Endothelial cell of umbilical vein (primary cell): ENCODE results near the gene PAK6. TPM values are rescaled to one million over a fixed set of nuclear protein-coding genes. Genes with fewer than 3 reads are reported as not detected.

Source experiments
- BruUV-seq: library from RNA; stranded (reverse); fragments of 400-500 nt; replicated peaks from 2 replicates; lab custom pipeline; 2021; lab: Mats Ljungman, UMichigan
- CTCF ChIA-PET: fragments of 300-600, 350-600 bp; sonication (Branson Sonifier 250); formaldehyde crosslinking; loops from one replicate; lab custom pipeline; 2021; ENCODE audit warnings: antibody characterized with exemption, inconsistent platforms; lab: Charles Lee
- POLR2A ChIA-PET: fragments of 300-600, 350-600 bp; sonication (Branson Sonifier 250); formaldehyde crosslinking; loops from one replicate; lab custom pipeline; 2021; ENCODE audit warnings: antibody characterized with exemption, inconsistent platforms; lab: Charles Lee
- DNase-seq: peaks from one replicate; pipeline ENCODE4 v3.0.0-alpha.2; 2011; ENCODE audit warnings: low read depth, low spot score
- FAIRE-seq: peaks from 2 replicates; lab custom pipeline; 2011; peaks lifted over from hg19 to GRCh38; lab: Jason Lieb, UNC
- H2AFZ ChIP-seq: 2 replicates; pipeline ENCODE4 v1.6.0; 2012; ENCODE audit warnings: low read depth, low read length, control low read depth, inconsistent platforms
- H3K27ac ChIP-seq: 2 replicates; pipeline ENCODE4 v1.5.1; 2011; ENCODE audit warnings: low read depth, mild to moderate bottlenecking, control low read depth, low read length, moderate library complexity; ENCODE audit not compliant: insufficient read depth
- H3K27me3 ChIP-seq, 2 experiments: 2 replicates each; pipeline versions ENCODE4 v1.6.0 to v1.6.1; 2011; ENCODE audit warnings: low read length in 2 of 2, mixed read lengths in 1 of 2; ENCODE audit not compliant: control insufficient read depth in 2 of 2, insufficient read depth in 2 of 2
- H3K36me3 ChIP-seq, 2 experiments: 2 replicates in 1 of 2; 3 replicates in 1 of 2; pipeline ENCODE4 v1.5.1; 2011; ENCODE audit warnings: low read length in 2 of 2, mild to moderate bottlenecking in 1 of 2, moderate library complexity in 1 of 2; ENCODE audit not compliant: control insufficient read depth in 2 of 2, insufficient read depth in 2 of 2; ENCODE audit errors: extremely low read depth in 1 of 2
- H3K4me1 ChIP-seq: 3 replicates; pipeline ENCODE4 v1.5.1; 2011; ENCODE audit warnings: mild to moderate bottlenecking, low read length; ENCODE audit not compliant: control insufficient read depth, insufficient read depth; ENCODE audit errors: extremely low read depth
- H3K4me2 ChIP-seq: 2 replicates; pipeline ENCODE4 v1.6.1; 2011; ENCODE audit warnings: low read length, control low read depth, mixed read lengths; ENCODE audit not compliant: insufficient read depth
- H3K4me3 ChIP-seq, 3 experiments: fragments of 200-600 bp in 1 of 3; sonication (generic), shearing (Covaris generic) in 1 of 3; replicated peaks in 1 of 3; 2 replicates each; pipeline ENCODE4 v1.5.1; 2011 to 2016; ENCODE audit warnings: control low read depth in 3 of 3, low read length in 3 of 3, mild to moderate bottlenecking in 2 of 3, inconsistent platforms in 1 of 3, low read depth in 1 of 3, moderate library complexity in 1 of 3; ENCODE audit not compliant: insufficient read depth in 1 of 3
- H3K79me2 ChIP-seq: 2 replicates; pipeline ENCODE4 v1.6.0; 2012; ENCODE audit warnings: low read length, inconsistent platforms; ENCODE audit not compliant: control insufficient read depth, insufficient read depth
- H3K9ac ChIP-seq: replicated peaks from 2 replicates; pipeline ENCODE3; 2011; ENCODE audit warnings: low read length, control low read depth; ENCODE audit not compliant: insufficient read depth; ENCODE audit errors: extremely low read depth
- H3K9me1 ChIP-seq: replicated peaks from 3 replicates; pipeline ENCODE4 v1.6.0; 2011; ENCODE audit warnings: mild to moderate bottlenecking, low read length; ENCODE audit not compliant: control insufficient read depth, insufficient read depth; ENCODE audit errors: extremely low read depth
- H3K9me3 ChIP-seq: replicated peaks from 2 replicates; pipeline ENCODE4 v1.5.1; 2012; ENCODE audit warnings: low read length, inconsistent platforms; ENCODE audit not compliant: control insufficient read depth, insufficient read depth
- H4K20me1 ChIP-seq: replicated peaks from 2 replicates; pipeline ENCODE3; 2011; ENCODE audit warnings: mild to moderate bottlenecking, low read length; ENCODE audit not compliant: control insufficient read depth, insufficient read depth; ENCODE audit errors: extremely low read depth
- CTCF ChIP-seq, 2 donors: IDR thresholded peaks; 1 replicate in 1 of 2; 2 replicates in 1 of 2; pipeline ENCODE4 v1.5.1; 2011; ENCODE audit warnings: low read length in 2 of 2, mild to moderate bottlenecking in 2 of 2, moderate library complexity in 2 of 2, control low read depth in 1 of 2, inconsistent platforms in 1 of 2, low read depth in 1 of 2; ENCODE audit not compliant: insufficient read depth in 1 of 2; ENCODE audit errors: extremely low read depth in 1 of 2
- EZH2 ChIP-seq: IDR thresholded peaks from 2 replicates; pipeline ENCODE4 v1.6.1; 2012; ENCODE audit warnings: borderline replicate concordance, low read depth, mild to moderate bottlenecking, moderate library complexity, low read length, inconsistent platforms; ENCODE audit not compliant: severe bottlenecking
- FOS ChIP-seq: IDR thresholded peaks from 2 replicates; pipeline ENCODE4 v1.6.1; 2011; ENCODE audit warnings: mild to moderate bottlenecking, low read length, moderate library complexity, borderline replicate concordance; ENCODE audit not compliant: insufficient read depth
- GATA2 ChIP-seq: IDR thresholded peaks from 2 replicates; pipeline ENCODE4 v1.7.0; 2011; ENCODE audit warnings: low read depth, mild to moderate bottlenecking, moderate library complexity, mixed read lengths, low read length; ENCODE audit not compliant: insufficient read length, insufficient read depth
- JUN ChIP-seq: IDR thresholded peaks from 2 replicates; pipeline ENCODE4 v1.6.1; 2011; ENCODE audit warnings: borderline replicate concordance, low read depth; ENCODE audit not compliant: insufficient read length, insufficient read depth
- MAX ChIP-seq: IDR thresholded peaks from 2 replicates; pipeline ENCODE4 v1.6.1; 2011; ENCODE audit not compliant: insufficient read depth, insufficient read length
- MYC ChIP-seq: IDR thresholded peaks from one replicate; pipeline ENCODE4 v1.6.1; 2011; ENCODE audit warnings: mild to moderate bottlenecking, low read depth, low read length
- POLR2AphosphoS5 ChIP-seq: IDR thresholded peaks from 2 replicates; pipeline ENCODE4 v1.6.1; 2012; ENCODE audit warnings: low read depth, mild to moderate bottlenecking, control low read depth, low read length, moderate library complexity; ENCODE audit not compliant: insufficient read depth
- dilution Hi-C: fragments of 300-500 bp; cut with MboI; formaldehyde crosslinking; loops from one replicate; pipeline ENCODE4 v1.15.0; 2019; ENCODE audit warnings: low sequenced_read_pairs; ENCODE audit not compliant: extremely low pct_ligation_motif_present
- intact Hi-C: fragments of 100-400 bp; cut with micrococcal nuclease; formaldehyde crosslinking; loops from one replicate; pipeline ENCODE4 v1.10.0; 2022
- polyA plus RNA-seq, 4 experiments: library from polyadenylated mRNA; depleted of rRNA in 3 of 4; stranded (reverse) in 3 of 4; unstranded in 1 of 4; fragments of >200 nt; gene quantifications; 2 replicates each; pipeline versions ENCODE4 v1.2.1 to v1.2.3, GENCODE V29; 2011 to 2012; ENCODE audit warnings: missing spikeins in 1 of 4
- total RNA-seq: library from RNA; stranded (reverse); gene quantifications from 2 replicates; pipeline ENCODE4 v1.2.3, GENCODE V29; 2021

Gene PAK6
- total and polyA plus RNA-seq, 2 donors (not counting 3 experiments of a cell fraction or from before 2014, with no cell fraction given): not detected

- dilution Hi-C loops: no loop called here
- Histone ChIP-seq H3K27me3 (peaks cover 31 to 34% of the 10 kb centered on the region in 2 experiments), H2AFZ (no peak overlapping the region), H4K20me1 (no peaks in the 10 kb centered on the region), H3K9me1 (no peaks in the 10 kb centered on the region), H3K4me1 (peaks cover 11% of the 10 kb centered on the region), H3K4me3 (no peak overlapping the region), H3K79me2 (no peaks in the 10 kb centered on the region), H3K9me3 (no peaks in the 10 kb centered on the region), H3K9ac (no peak overlapping the region), H3K36me3 (no peaks in the 10 kb centered on the region), H3K4me2 (no peak overlapping the region), H3K27ac (no peak overlapping the region)
- TF ChIP-seq POLR2AphosphoS5 (no peak), MYC (no peak), JUN (no peak), FOS (no peak), MAX (no peak), CTCF (IDR thresholded peaks at IDR 0.05; ENCODE audit: extremely low read depth in 1 of 2, insufficient read depth in 1 of 2, low read depth in 1 of 2, low read length in 2 of 2) (no peak), EZH2 (no peak), GATA2 (no peak)
- intact Hi-C loops: no loop called here
- FAIRE-seq (no peak), DNase-seq (no peak)
- CTCF ChIA-PET: interaction anchor here (1.6 to 3.2 kb wide), 3 partner anchors 10 to 39 kb away, joined by 4 to 14 read pairs (median 6); no protein-coding TSS in a partner anchor
- no TSS peak for BruUV-seq
- POLR2A ChIA-PET: no interaction called here
These were observed 17.9 kb downstream of the PAK6 start for GRCh38 chr15:40256638-40257235.
